ENCODE data around the gene SEC16B. TPM values are rescaled to one million over a fixed set of nuclear protein-coding genes. Genes with fewer than 3 reads are reported as not detected.

SEC16B gene
- total and polyA plus RNA-seq, 2 of the 8 experiments (the other 6 are each of a cell fraction or from before 2014, with no cell fraction given) = 0.56 to 0.94 TPM

DNA sequence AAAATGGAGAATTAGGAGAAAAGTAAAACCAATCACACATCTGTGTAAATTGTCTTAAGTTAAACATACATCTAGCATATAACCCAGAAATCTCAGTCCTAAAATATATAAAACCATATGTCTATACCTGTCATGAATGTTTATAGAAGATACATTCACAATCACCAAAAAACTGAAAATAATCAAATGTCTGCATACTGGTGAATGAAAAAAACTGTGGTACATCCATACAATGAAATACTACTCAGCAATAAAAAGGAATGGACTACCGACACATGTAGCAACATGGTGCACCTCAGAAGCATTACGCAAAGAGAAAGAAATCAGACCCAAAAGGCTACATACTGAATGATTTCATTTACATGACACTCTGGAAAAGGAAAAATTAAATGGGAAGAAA is 47.7 kb upstream of the SEC16B start:
- Histone ChIP-seq H4K20me1 (replicated peaks in 1 of 2; ENCODE audit: control insufficient read depth in 1 of 2, insufficient read depth in 2 of 2, low read length in 2 of 2) (no peaks in the 10 kb centered on the region), H2BK15ac (ENCODE audit: low read length) (no peak overlapping the region), H2BK20ac (ENCODE audit: low read length) (no peak overlapping the region), H2BK5ac (ENCODE audit: low read depth, low read length) (no peak overlapping the region), H3K27me3 (replicated peaks in 1 of 4; ENCODE audit: control insufficient read depth in 3 of 4, extremely low read depth in 1 of 4, insufficient read depth in 3 of 4, low read length in 3 of 4) (no peaks in the 10 kb centered on the region), H3K14ac (ENCODE audit: insufficient read length) (no peak overlapping the region), H3K4ac (replicated peaks; ENCODE audit: insufficient read length, low read depth, low read length) (no peak overlapping the region), H3K23ac (ENCODE audit: insufficient read length) (no peak overlapping the region), H3K18ac (ENCODE audit: extremely low read depth, low read length) (no peak overlapping the region), H3K4me3 (ENCODE audit: extremely low read depth in 1 of 4, insufficient read depth in 2 of 4, low read depth in 3 of 4, low read length in 4 of 4) (no peak overlapping the region), H2BK120ac (replicated peaks; ENCODE audit: low read depth, low read length) (no peak overlapping the region), H3K4me2 (ENCODE audit: insufficient read depth in 1 of 2, low read depth in 2 of 2, low read length in 2 of 2) (no peak overlapping the region), H3K9me3 (ENCODE audit: insufficient read depth in 2 of 2, low read depth in 1 of 2, low read length in 1 of 2) (peaks cover 0 to 7% of the 10 kb centered on the region in 2 experiments; a peak in 1 of 4 replicates), H4K5ac (ENCODE audit: insufficient read length, low read depth, low read length) (no peak overlapping the region), H3K79me2 (ENCODE audit: control insufficient read depth in 1 of 2, insufficient read depth in 2 of 2, low read length in 2 of 2) (no peaks in the 10 kb centered on the region), H3K36me3 (ENCODE audit: control insufficient read depth in 2 of 4, insufficient read depth in 4 of 4, low read length in 3 of 4) (peaks cover 0 to 6% (median 0%) of the 10 kb centered on the region in 4 experiments; a peak in 1 of 8 replicates), H4K8ac (ENCODE audit: extremely low read depth, insufficient read depth, low read length) (no peak overlapping the region), H2AFZ (ENCODE audit: low read length) (no peak overlapping the region), H3K9ac (replicated peaks in 1 of 4; ENCODE audit: extremely low read depth in 1 of 4, low read depth in 3 of 4, low read length in 3 of 4) (no peak overlapping the region), H3K4me1 (replicated peaks in 1 of 4; ENCODE audit: control insufficient read depth in 3 of 4, insufficient read depth in 4 of 4, low read length in 3 of 4) (no peaks in the 10 kb centered on the region), H2AK5ac (ENCODE audit: low read depth, low read length) (no peak overlapping the region), H3K23me2 (ENCODE audit: low read depth, low read length) (no peaks in the 10 kb centered on the region), H2BK12ac (ENCODE audit: low read depth, low read length) (no peak overlapping the region), H4K91ac (replicated peaks; ENCODE audit: insufficient read length, low read length) (no peak overlapping the region), H3K27ac (ENCODE audit: low read depth, low read length) (no peak overlapping the region), H3K79me1 (ENCODE audit: low read depth, low read length) (no peaks in the 10 kb centered on the region), H3K56ac (replicated peaks; ENCODE audit: insufficient read length, low read depth, low read length) (no peak overlapping the region)
- FAIRE-seq (no peak), DNase-seq (ENCODE audit: low read depth in 1 of 2, low spot score in 2 of 2) (no peak)
- ChIA-PET POLR2A (ENCODE audit: partially characterized antibody) (no interaction called here), CTCF (ENCODE audit: partially characterized antibody) (interaction anchor here (1.9 kb wide), 1 partner anchor 20 kb away, joined by 6 read pairs; no protein-coding TSS in a partner anchor)
- WGBS, 2 experiments (ENCODE audit: extremely low coverage in 1 of 2, insufficient coverage in 1 of 2, insufficient read length in 1 of 2, insufficient replicate concordance in 2 of 2, low coverage in 1 of 2, low lambda C conversion rate in 2 of 2, missing lambda C conversion rate in 1 of 2) = 95% methylated on average over 2 of the region's 2 CpGs; no CpG with 5 or more reads in 1 of the 2 experiments
- TF ChIP-seq YY1 (IDR thresholded peaks at IDR 0.05; ENCODE audit: low read depth, low read length) = no peak
- TF ChIP-seq BCL11A (IDR thresholded peaks at IDR 0.05; ENCODE audit: low read depth in 2 of 2, low read length in 2 of 2) = no peak
- TF ChIP-seq KDM1A (IDR thresholded peaks at IDR 0.05; ENCODE audit: borderline replicate concordance, low read length) = peak; percentile 67; the same call in 1 of the 2 replicates

Measured in H1 (cell line).